HEK293 (cell line): ENCODE data around the gene OXNAD1.

Experiments used
- GLI2 ChIP-seq: fragments of 450-650 bp; formaldehyde crosslinking; IDR thresholded peaks from 2 replicates; pipeline ENCODE4; 2017; ENCODE audit warnings: missing biosample characterization, missing genetic modification characterization, low read depth, borderline replicate concordance
- MYNN ChIP-seq: fragments of 450-650 bp; formaldehyde crosslinking; IDR thresholded peaks from 2 replicates; pipeline ENCODE4 v1.5.1; 2016; ENCODE audit warnings: missing biosample characterization, missing genetic modification characterization, borderline replicate concordance
- SP2 ChIP-seq: fragments of 450-650 bp; formaldehyde crosslinking; IDR thresholded peaks from 2 replicates; pipeline ENCODE4 v1.5.1; 2016; ENCODE audit warnings: missing biosample characterization, missing genetic modification characterization
- TCF7L2 ChIP-seq: IDR thresholded peaks from 2 replicates; pipeline ENCODE4 v1.6.1; 2011; ENCODE audit warnings: low read depth, mild to moderate bottlenecking, inconsistent platforms, low read length, moderate library complexity, borderline replicate concordance
- ZBTB7A ChIP-seq: fragments of 450-650 bp; formaldehyde crosslinking; IDR thresholded peaks from 2 replicates; pipeline ENCODE4 v1.5.1; 2016; ENCODE audit warnings: low read depth, missing biosample characterization, missing genetic modification characterization
- ZIC2 ChIP-seq: fragments of 450-650 bp; formaldehyde crosslinking; IDR thresholded peaks from 2 replicates; pipeline ENCODE4 v1.5.1; 2016; ENCODE audit warnings: missing biosample characterization, missing genetic modification characterization
- ZNF175 ChIP-seq: fragments of 450-650 bp; formaldehyde crosslinking; IDR thresholded peaks from 2 replicates; pipeline ENCODE4 v1.5.1; 2016; ENCODE audit warnings: missing biosample characterization, missing genetic modification characterization
- ZNF274 ChIP-seq, 2 experiments: fragments of 200-500 bp in 1 of 2; fragments of 450-650 bp in 1 of 2; sonication (Bioruptor generic) in 1 of 2; formaldehyde crosslinking in 1 of 2; IDR thresholded peaks; 2 replicates each; pipeline versions ENCODE4 v1.5.1 to v1.6.1; 2014 to 2016; ENCODE audit warnings: borderline replicate concordance in 1 of 2, inconsistent platforms in 1 of 2, low read length in 1 of 2, missing biosample characterization in 1 of 2, missing genetic modification characterization in 1 of 2
- TF ChIP-seq, protein P1 (sequence below): fragments of 450-650 bp; formaldehyde crosslinking; IDR thresholded peaks from 2 replicates; pipeline ENCODE4 v1.5.1; 2016; ENCODE audit warnings: missing biosample characterization, missing genetic modification characterization
- TF ChIP-seq, protein P2 (sequence below): fragments of 450-650 bp; formaldehyde crosslinking; IDR thresholded peaks from 2 replicates; pipeline ENCODE4 v1.5.1; 2016; ENCODE audit warnings: missing biosample characterization, missing genetic modification characterization
- TF ChIP-seq, protein P3 (sequence below): fragments of 450-650 bp; formaldehyde crosslinking; conservative IDR thresholded peaks from 2 replicates; pipeline ENCODE4 v1.5.1; 2016; ENCODE audit warnings: low read depth, missing biosample characterization, missing genetic modification characterization
- TF ChIP-seq, protein P4 (sequence below): fragments of 450-650 bp; formaldehyde crosslinking; IDR thresholded peaks from 2 replicates; pipeline ENCODE4 v1.5.1; 2017; ENCODE audit warnings: missing biosample characterization, missing genetic modification characterization

DNA sequence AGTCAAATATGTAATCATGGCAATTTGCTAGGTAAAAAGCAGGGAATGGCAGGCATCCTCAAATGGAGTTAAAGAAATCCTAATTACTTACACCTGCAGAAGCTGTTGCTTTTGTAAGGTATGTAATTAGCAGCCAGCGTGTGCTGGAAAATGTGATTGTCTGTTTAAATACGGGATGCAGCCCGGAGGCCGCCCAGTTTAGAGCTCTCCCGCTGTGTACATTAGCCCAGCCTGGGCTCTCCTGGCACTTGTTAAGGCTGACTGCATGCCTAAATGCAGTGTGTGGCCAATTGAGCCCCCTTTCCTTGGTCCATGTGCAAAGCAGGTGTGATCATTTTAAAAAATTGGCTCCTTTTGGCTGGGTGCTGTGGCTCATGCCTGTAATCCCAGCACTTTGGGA lies 9.3 kb upstream of the OXNAD1 start:
- TF ChIP-seq ZBTB7A (tag by site-specific recombination) = no peak
- TF ChIP-seq, protein P1, sequence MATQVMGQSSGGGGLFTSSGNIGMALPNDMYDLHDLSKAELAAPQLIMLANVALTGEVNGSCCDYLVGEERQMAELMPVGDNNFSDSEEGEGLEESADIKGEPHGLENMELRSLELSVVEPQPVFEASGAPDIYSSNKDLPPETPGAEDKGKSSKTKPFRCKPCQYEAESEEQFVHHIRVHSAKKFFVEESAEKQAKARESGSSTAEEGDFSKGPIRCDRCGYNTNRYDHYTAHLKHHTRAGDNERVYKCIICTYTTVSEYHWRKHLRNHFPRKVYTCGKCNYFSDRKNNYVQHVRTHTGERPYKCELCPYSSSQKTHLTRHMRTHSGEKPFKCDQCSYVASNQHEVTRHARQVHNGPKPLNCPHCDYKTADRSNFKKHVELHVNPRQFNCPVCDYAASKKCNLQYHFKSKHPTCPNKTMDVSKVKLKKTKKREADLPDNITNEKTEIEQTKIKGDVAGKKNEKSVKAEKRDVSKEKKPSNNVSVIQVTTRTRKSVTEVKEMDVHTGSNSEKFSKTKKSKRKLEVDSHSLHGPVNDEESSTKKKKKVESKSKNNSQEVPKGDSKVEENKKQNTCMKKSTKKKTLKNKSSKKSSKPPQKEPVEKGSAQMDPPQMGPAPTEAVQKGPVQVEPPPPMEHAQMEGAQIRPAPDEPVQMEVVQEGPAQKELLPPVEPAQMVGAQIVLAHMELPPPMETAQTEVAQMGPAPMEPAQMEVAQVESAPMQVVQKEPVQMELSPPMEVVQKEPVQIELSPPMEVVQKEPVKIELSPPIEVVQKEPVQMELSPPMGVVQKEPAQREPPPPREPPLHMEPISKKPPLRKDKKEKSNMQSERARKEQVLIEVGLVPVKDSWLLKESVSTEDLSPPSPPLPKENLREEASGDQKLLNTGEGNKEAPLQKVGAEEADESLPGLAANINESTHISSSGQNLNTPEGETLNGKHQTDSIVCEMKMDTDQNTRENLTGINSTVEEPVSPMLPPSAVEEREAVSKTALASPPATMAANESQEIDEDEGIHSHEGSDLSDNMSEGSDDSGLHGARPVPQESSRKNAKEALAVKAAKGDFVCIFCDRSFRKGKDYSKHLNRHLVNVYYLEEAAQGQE (tag by site-specific recombination) = no peak
- TF ChIP-seq, protein P2, sequence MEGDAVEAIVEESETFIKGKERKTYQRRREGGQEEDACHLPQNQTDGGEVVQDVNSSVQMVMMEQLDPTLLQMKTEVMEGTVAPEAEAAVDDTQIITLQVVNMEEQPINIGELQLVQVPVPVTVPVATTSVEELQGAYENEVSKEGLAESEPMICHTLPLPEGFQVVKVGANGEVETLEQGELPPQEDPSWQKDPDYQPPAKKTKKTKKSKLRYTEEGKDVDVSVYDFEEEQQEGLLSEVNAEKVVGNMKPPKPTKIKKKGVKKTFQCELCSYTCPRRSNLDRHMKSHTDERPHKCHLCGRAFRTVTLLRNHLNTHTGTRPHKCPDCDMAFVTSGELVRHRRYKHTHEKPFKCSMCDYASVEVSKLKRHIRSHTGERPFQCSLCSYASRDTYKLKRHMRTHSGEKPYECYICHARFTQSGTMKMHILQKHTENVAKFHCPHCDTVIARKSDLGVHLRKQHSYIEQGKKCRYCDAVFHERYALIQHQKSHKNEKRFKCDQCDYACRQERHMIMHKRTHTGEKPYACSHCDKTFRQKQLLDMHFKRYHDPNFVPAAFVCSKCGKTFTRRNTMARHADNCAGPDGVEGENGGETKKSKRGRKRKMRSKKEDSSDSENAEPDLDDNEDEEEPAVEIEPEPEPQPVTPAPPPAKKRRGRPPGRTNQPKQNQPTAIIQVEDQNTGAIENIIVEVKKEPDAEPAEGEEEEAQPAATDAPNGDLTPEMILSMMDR (tag by site-specific recombination) = no peak
- no peak for TF ChIP-seq ZNF274 (IDR thresholded peaks at IDR 0.05; ENCODE audit: low read length)
- no peak for TF ChIP-seq ZNF274 (tag by site-specific recombination; IDR thresholded peaks at IDR 0.05; ENCODE audit: borderline replicate concordance)
- TF ChIP-seq TCF7L2 = no peak
- no peak for TF ChIP-seq MYNN
- no peak for TF ChIP-seq ZIC2 (tag by site-specific recombination)
- TF ChIP-seq GLI2 (tag by site-specific recombination) = no peak
- TF ChIP-seq, protein P3, sequence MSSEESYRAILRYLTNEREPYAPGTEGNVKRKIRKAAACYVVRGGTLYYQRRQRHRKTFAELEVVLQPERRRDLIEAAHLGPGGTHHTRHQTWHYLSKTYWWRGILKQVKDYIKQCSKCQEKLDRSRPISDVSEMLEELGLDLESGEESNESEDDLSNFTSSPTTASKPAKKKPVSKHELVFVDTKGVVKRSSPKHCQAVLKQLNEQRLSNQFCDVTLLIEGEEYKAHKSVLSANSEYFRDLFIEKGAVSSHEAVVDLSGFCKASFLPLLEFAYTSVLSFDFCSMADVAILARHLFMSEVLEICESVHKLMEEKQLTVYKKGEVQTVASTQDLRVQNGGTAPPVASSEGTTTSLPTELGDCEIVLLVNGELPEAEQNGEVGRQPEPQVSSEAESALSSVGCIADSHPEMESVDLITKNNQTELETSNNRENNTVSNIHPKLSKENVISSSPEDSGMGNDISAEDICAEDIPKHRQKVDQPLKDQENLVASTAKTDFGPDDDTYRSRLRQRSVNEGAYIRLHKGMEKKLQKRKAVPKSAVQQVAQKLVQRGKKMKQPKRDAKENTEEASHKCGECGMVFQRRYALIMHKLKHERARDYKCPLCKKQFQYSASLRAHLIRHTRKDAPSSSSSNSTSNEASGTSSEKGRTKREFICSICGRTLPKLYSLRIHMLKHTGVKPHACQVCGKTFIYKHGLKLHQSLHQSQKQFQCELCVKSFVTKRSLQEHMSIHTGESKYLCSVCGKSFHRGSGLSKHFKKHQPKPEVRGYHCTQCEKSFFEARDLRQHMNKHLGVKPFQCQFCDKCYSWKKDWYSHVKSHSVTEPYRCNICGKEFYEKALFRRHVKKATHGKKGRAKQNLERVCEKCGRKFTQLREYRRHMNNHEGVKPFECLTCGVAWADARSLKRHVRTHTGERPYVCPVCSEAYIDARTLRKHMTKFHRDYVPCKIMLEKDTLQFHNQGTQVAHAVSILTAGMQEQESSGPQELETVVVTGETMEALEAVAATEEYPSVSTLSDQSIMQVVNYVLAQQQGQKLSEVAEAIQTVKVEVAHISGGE (tag by site-specific recombination) = no peak
- TF ChIP-seq ZNF175 (tag by site-specific recombination) = no peak
- TF ChIP-seq, protein P4, sequence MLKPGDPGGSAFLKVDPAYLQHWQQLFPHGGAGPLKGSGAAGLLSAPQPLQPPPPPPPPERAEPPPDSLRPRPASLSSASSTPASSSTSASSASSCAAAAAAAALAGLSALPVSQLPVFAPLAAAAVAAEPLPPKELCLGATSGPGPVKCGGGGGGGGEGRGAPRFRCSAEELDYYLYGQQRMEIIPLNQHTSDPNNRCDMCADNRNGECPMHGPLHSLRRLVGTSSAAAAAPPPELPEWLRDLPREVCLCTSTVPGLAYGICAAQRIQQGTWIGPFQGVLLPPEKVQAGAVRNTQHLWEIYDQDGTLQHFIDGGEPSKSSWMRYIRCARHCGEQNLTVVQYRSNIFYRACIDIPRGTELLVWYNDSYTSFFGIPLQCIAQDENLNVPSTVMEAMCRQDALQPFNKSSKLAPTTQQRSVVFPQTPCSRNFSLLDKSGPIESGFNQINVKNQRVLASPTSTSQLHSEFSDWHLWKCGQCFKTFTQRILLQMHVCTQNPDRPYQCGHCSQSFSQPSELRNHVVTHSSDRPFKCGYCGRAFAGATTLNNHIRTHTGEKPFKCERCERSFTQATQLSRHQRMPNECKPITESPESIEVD (tag by site-specific recombination) = no peak
- TF ChIP-seq SP2 (tag by site-specific recombination) = no peak
